ENCODE results near the gene CD302.

Gene CD302

DNA sequence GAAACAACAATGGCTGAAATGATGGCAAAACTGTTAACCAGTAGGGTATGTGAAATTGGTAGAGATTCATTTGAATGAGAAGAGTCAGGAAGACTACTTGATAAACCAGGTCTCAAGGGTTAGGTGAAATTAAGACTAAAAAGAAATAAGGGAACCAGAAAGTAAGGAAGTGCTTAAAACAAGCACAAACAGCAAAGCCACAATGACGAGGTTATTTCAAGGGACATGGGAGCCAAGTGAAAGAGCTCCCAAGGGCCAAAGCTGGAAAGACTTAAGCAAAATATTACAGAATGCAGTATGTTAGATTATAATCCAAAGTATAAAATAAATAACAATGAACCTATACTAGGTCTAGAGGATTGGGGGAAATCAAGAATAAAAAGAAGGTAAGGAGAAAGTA, 19.3 kb upstream of the CD302 start:
- Histone ChIP-seq H3K36me3 (ENCODE audit: control insufficient read depth, insufficient read depth, low read length) (peaks cover 18% of the 10 kb centered on the region), H3K27me3 (replicated peaks; ENCODE audit: control insufficient read depth, insufficient read depth, low read length, poor library complexity, severe bottlenecking) (no peaks in the 10 kb centered on the region), H3K27ac (ENCODE audit: insufficient read depth, low read length, poor library complexity, severe bottlenecking) (no peak overlapping the region), H3K4me3 (ENCODE audit: insufficient read depth, low read depth, low read length, poor library complexity, severe bottlenecking) (no peak overlapping the region), H3K9me3 (ENCODE audit: control insufficient read depth, low read length) (no peaks in the 10 kb centered on the region), H3K4me1 (ENCODE audit: control insufficient read depth, insufficient read depth, low read length, poor library complexity, severe bottlenecking) (no peaks in the 10 kb centered on the region)
- DNase-seq, result no peak

GRCh38 chr2:159811232-159811631, 13.2 kb upstream of the CD302 start:
- no peaks in the 10 kb centered on the region for H3K4me1 ChIP-seq (ENCODE audit: control insufficient read depth, insufficient read depth, low read length, poor library complexity, severe bottlenecking)
- no peaks in the 10 kb centered on the region for H3K9me3 ChIP-seq (ENCODE audit: control insufficient read depth, low read length)
- peaks cover 24% of the 10 kb centered on the region for H3K36me3 ChIP-seq (ENCODE audit: control insufficient read depth, insufficient read depth, low read length)
- H3K4me3 ChIP-seq (ENCODE audit: insufficient read depth, low read depth, low read length, poor library complexity, severe bottlenecking), result no peak overlapping the region
- no peaks in the 10 kb centered on the region for H3K27me3 ChIP-seq (replicated peaks; ENCODE audit: control insufficient read depth, insufficient read depth, low read length, poor library complexity, severe bottlenecking)
- no peak overlapping the region for H3K27ac ChIP-seq (ENCODE audit: insufficient read depth, low read length, poor library complexity, severe bottlenecking)
- DNase-seq, result no peak

DNA sequence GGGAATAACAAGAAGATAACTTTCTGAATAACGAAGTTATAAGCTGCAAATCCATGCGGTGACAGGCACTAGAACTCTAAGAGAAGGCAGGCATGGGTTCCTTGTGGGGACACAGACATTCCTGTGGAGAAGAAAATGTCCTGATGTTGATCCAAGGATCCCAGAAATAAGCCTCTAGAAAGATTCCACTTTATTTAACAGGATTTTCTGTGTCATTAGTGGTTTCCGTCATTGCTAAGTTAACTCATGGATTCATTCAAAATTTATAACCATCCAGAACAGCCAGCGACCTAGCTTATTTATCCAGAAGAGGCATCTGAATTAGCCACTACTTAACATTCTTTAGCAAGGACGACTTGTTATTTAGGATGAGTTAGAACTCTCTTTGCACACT, 10.0 kb upstream of the CD302 start:
- Histone ChIP-seq H3K27me3 (replicated peaks; ENCODE audit: control insufficient read depth, insufficient read depth, low read length, poor library complexity, severe bottlenecking) (no peaks in the 10 kb centered on the region), H3K4me3 (ENCODE audit: insufficient read depth, low read depth, low read length, poor library complexity, severe bottlenecking) (no peak overlapping the region), H3K27ac (ENCODE audit: insufficient read depth, low read length, poor library complexity, severe bottlenecking) (no peak overlapping the region), H3K9me3 (ENCODE audit: control insufficient read depth, low read length) (no peaks in the 10 kb centered on the region), H3K4me1 (ENCODE audit: control insufficient read depth, insufficient read depth, low read length, poor library complexity, severe bottlenecking) (no peaks in the 10 kb centered on the region), H3K36me3 (ENCODE audit: control insufficient read depth, insufficient read depth, low read length) (peaks cover 16% of the 10 kb centered on the region)
- DNase-seq, result no peak

- Histone ChIP-seq H3K4me1 (ENCODE audit: control insufficient read depth, insufficient read depth, low read length, poor library complexity, severe bottlenecking) (no peaks in the 10 kb centered on the region), H3K4me3 (ENCODE audit: insufficient read depth, low read depth, low read length, poor library complexity, severe bottlenecking) (no peak overlapping the region), H3K9me3 (ENCODE audit: control insufficient read depth, low read length) (no peaks in the 10 kb centered on the region), H3K27me3 (replicated peaks; ENCODE audit: control insufficient read depth, insufficient read depth, low read length, poor library complexity, severe bottlenecking) (no peaks in the 10 kb centered on the region), H3K36me3 (ENCODE audit: control insufficient read depth, insufficient read depth, low read length) (peaks cover 16% of the 10 kb centered on the region), H3K27ac (ENCODE audit: insufficient read depth, low read length, poor library complexity, severe bottlenecking) (no peak overlapping the region)
- DNase-seq, result no peak
Measured at GRCh38 chr2:159807183-159808031, 9.4 kb upstream of the CD302 start.

- Histone ChIP-seq H3K36me3 (ENCODE audit: control insufficient read depth, insufficient read depth, low read length) (peaks cover 13% of the 10 kb centered on the region), H3K27ac (ENCODE audit: insufficient read depth, low read length, poor library complexity, severe bottlenecking) (no peak overlapping the region), H3K9me3 (ENCODE audit: control insufficient read depth, low read length) (no peaks in the 10 kb centered on the region), H3K4me3 (ENCODE audit: insufficient read depth, low read depth, low read length, poor library complexity, severe bottlenecking) (no peak overlapping the region), H3K4me1 (ENCODE audit: control insufficient read depth, insufficient read depth, low read length, poor library complexity, severe bottlenecking) (no peaks in the 10 kb centered on the region), H3K27me3 (replicated peaks; ENCODE audit: control insufficient read depth, insufficient read depth, low read length, poor library complexity, severe bottlenecking) (no peaks in the 10 kb centered on the region)
- no peak for DNase-seq
Measured at GRCh38 chr2:159804941-159805340, 6.9 kb upstream of the CD302 start.

DNA sequence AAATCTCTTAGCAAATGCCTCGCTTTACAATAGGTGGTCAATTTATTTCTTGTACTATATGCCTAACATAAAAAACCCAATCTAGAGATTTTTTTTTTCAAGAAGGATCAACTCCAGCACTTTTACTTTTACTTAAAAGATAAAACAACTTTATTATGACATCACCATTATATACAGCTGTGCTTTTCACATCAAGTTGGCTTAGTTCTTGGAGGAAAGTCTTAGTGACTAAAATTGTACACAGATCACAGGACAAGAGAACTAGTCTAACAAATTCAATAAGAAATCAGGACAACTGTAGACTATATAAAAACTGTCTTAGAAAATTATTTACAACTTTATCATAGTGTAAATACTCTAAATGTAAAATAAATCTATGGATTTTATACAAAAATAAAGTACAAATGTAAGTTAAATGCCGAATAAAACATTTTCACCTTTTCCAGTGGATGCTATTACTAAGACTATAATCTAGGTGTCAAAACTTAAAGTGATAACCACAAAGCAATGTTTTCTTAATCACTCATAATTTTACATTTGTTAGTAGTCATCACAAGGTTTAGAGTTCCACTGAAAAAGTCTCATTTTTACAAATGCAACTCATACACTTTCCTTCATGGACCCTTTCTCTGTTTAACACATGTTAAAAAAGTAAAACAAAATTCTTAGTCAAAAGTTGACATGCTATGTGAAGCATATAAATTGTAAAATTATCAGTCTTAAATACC, 5.4 kb upstream of the CD302 start:
- H3K4me1 ChIP-seq (ENCODE audit: control insufficient read depth, insufficient read depth, low read length, poor library complexity, severe bottlenecking), result peaks cover 3% of the 10 kb centered on the region

DNA sequence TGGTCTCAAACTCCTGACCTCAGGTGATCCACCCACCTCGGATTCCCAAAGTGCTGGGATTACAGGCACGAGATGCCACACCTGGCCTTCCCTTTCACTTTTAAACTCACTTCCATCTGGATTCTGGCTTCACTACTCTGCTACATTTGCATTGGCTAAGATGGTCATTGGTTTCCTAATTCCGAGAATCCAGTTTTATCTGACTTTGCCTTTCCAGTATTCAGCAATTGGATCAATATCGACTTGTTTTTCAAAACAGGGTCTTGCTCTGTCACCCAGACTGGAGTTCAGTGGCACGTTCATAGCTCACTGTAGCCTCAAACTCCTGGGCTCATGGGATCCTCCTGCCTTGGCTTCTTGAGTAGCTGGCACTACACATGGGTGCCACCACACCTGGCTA, 4.7 kb upstream of the CD302 start:
- H3K9me3 ChIP-seq (ENCODE audit: control insufficient read depth, low read length), result no peaks in the 10 kb centered on the region
- no peak for DNase-seq
- no peak overlapping the region for H3K4me3 ChIP-seq (ENCODE audit: insufficient read depth, low read depth, low read length, poor library complexity, severe bottlenecking)
- peaks cover 7% of the 10 kb centered on the region for H3K36me3 ChIP-seq (ENCODE audit: control insufficient read depth, insufficient read depth, low read length)
- H3K27me3 ChIP-seq (replicated peaks; ENCODE audit: control insufficient read depth, insufficient read depth, low read length, poor library complexity, severe bottlenecking), result no peaks in the 10 kb centered on the region
- H3K27ac ChIP-seq (ENCODE audit: insufficient read depth, low read length, poor library complexity, severe bottlenecking), result no peak overlapping the region
- H3K4me1 ChIP-seq (ENCODE audit: control insufficient read depth, insufficient read depth, low read length, poor library complexity, severe bottlenecking), result peaks cover 6% of the 10 kb centered on the region

More for the DNA sequence above, 5.4 kb upstream of the CD302 start:
- H3K4me3 ChIP-seq (ENCODE audit: insufficient read depth, low read depth, low read length, poor library complexity, severe bottlenecking), result no peak overlapping the region
- H3K27ac ChIP-seq (ENCODE audit: insufficient read depth, low read length, poor library complexity, severe bottlenecking), result no peak overlapping the region
- DNase-seq, result no peak
- no peaks in the 10 kb centered on the region for H3K27me3 ChIP-seq (replicated peaks; ENCODE audit: control insufficient read depth, insufficient read depth, low read length, poor library complexity, severe bottlenecking)
- H3K36me3 ChIP-seq (ENCODE audit: control insufficient read depth, insufficient read depth, low read length), result peaks cover 13% of the 10 kb centered on the region
- no peaks in the 10 kb centered on the region for H3K9me3 ChIP-seq (ENCODE audit: control insufficient read depth, low read length)

DNA sequence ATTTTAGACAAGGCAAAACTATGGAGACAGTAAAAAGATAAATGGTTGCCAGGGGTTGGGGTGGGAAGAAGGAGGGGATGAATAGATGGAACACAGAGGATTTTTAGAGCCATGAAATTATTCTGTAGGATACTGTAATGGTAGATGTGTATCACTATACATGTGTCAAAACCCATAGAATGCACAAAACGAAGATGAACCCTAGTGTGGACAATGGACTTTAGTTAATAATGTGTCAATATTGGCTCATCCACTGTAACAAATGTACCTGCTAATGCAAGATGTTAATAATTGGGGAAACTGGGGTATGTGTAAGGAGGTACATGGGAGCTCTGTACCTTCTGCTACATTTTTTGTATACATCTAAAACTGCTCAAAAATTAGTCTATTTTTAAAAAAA, 1.8 kb upstream of the CD302 start:
- H3K4me1 ChIP-seq (ENCODE audit: control insufficient read depth, insufficient read depth, low read length, poor library complexity, severe bottlenecking), result peaks cover 7% of the 10 kb centered on the region
- H3K27ac ChIP-seq (ENCODE audit: insufficient read depth, low read length, poor library complexity, severe bottlenecking), result no peak overlapping the region
- H3K4me3 ChIP-seq (ENCODE audit: insufficient read depth, low read depth, low read length, poor library complexity, severe bottlenecking), result no peak overlapping the region
- no peak for DNase-seq
- no peaks in the 10 kb centered on the region for H3K27me3 ChIP-seq (replicated peaks; ENCODE audit: control insufficient read depth, insufficient read depth, low read length, poor library complexity, severe bottlenecking)
- H3K36me3 ChIP-seq (ENCODE audit: control insufficient read depth, insufficient read depth, low read length), result no peaks in the 10 kb centered on the region
- H3K9me3 ChIP-seq (ENCODE audit: control insufficient read depth, low read length), result no peaks in the 10 kb centered on the region

GRCh38 chr2:159798376-159798725, 343 bp upstream of the CD302 start:
- DNase-seq, result no peak
- Histone ChIP-seq H3K27me3 (replicated peaks; ENCODE audit: control insufficient read depth, insufficient read depth, low read length, poor library complexity, severe bottlenecking) (no peaks in the 10 kb centered on the region), H3K27ac (ENCODE audit: insufficient read depth, low read length, poor library complexity, severe bottlenecking) (no peak overlapping the region), H3K9me3 (ENCODE audit: control insufficient read depth, low read length) (no peaks in the 10 kb centered on the region), H3K4me3 (ENCODE audit: insufficient read depth, low read depth, low read length, poor library complexity, severe bottlenecking) (peak overlapping the region; percentile 48), H3K36me3 (ENCODE audit: control insufficient read depth, insufficient read depth, low read length) (no peaks in the 10 kb centered on the region), H3K4me1 (ENCODE audit: control insufficient read depth, insufficient read depth, low read length, poor library complexity, severe bottlenecking) (peaks cover 7% of the 10 kb centered on the region)

GRCh38 chr2:159797225-159797542, 824 bp downstream of the CD302 start:
- Histone ChIP-seq H3K4me1 (ENCODE audit: control insufficient read depth, insufficient read depth, low read length, poor library complexity, severe bottlenecking) (peaks cover 7% of the 10 kb centered on the region), H3K27ac (ENCODE audit: insufficient read depth, low read length, poor library complexity, severe bottlenecking) (no peak overlapping the region), H3K27me3 (replicated peaks; ENCODE audit: control insufficient read depth, insufficient read depth, low read length, poor library complexity, severe bottlenecking) (no peaks in the 10 kb centered on the region), H3K4me3 (ENCODE audit: insufficient read depth, low read depth, low read length, poor library complexity, severe bottlenecking) (no peak overlapping the region), H3K36me3 (ENCODE audit: control insufficient read depth, insufficient read depth, low read length) (no peaks in the 10 kb centered on the region), H3K9me3 (ENCODE audit: control insufficient read depth, low read length) (no peaks in the 10 kb centered on the region)
- DNase-seq, result no peak

Measured in effector memory CD4-positive, alpha-beta T cell (primary cell).